ENCODE measurements around the gene LRIG1. TPM values are rescaled to one million over a fixed set of nuclear protein-coding genes. Genes with fewer than 3 reads are reported as not detected.
A peak's percentile ranks its signal among the peaks of the same experiment; 100 is the strongest.

LRIG1 gene
- total and polyA plus RNA-seq, 2 of the 8 experiments (the other 6 are each of a cell fraction or from before 2014, with no cell fraction given): 78.1 to 88.7 TPM

DNA sequence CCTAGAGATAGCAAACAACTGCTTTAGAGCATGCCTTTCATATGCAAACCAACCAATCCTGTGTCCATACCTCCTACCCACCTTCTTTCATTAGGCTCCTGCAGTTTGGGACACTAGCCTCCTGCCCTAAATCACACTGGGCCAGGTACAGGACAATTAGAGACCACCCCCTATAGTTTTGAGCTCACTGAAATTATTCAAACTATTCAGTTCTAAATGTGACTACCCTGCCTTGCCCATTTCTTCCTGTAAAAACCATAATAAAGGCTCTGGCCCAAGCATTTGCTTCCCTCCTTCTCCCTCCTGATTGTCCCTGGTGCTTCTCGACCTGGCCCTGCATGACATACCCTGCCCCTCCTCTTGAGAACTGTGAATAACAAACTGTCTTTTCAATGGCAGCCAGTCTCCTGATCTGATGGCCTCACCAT is 31.4 kb upstream of the LRIG1 start (continued):
- TF ChIP-seq SP1 (IDR thresholded peaks at IDR 0.05; ENCODE audit: low read depth, low read length): peak; percentile 59
- peak; percentile 77 for TF ChIP-seq YY1 (IDR thresholded peaks at IDR 0.05; ENCODE audit: low read depth, low read length)
- TF ChIP-seq EGR1 (IDR thresholded peaks at IDR 0.05; ENCODE audit: borderline replicate concordance, low read depth, low read length): peak; percentile 23; the same call in 1 of the 2 replicates
